GM19351 (cell line): ENCODE measurements around the gene ITPRIPL2.

Experiments
- ATAC-seq: cut with Tn5 transposase; IDR thresholded peaks from one replicate; pipeline ENCODE4 v1.9.1; 2021; ENCODE audit warnings: mild to moderate bottlenecking, moderate library complexity; ENCODE audit not compliant: unreplicated experiment

Gene ITPRIPL2

GRCh38 chr16:19118938-19119431, 5.2 kb downstream of the ITPRIPL2 start:
- no peak for ATAC-seq

GRCh38 chr16:19119564-19119963, 5.8 kb downstream of the ITPRIPL2 start:
- no peak for ATAC-seq

- no peak for ATAC-seq
Measured at GRCh38 chr16:19123535-19124178, 9.9 kb downstream of the ITPRIPL2 start.

GRCh38 chr16:19126300-19126699, 12.5 kb downstream of the ITPRIPL2 start:
- no peak for ATAC-seq

GRCh38 chr16:19127205-19127604, 13.4 kb downstream of the ITPRIPL2 start:
- peak; percentile 42 for ATAC-seq

GRCh38 chr16:19127674-19128131, 13.9 kb downstream of the ITPRIPL2 start:
- peak; percentile 59 for ATAC-seq

GRCh38 chr16:19128454-19129200, 14.9 kb downstream of the ITPRIPL2 start:
- no peak for ATAC-seq

- ATAC-seq, result no peak
Measured at GRCh38 chr16:19130385-19130784, 16.6 kb downstream of the ITPRIPL2 start.

GRCh38 chr16:19130852-19131824, 17.4 kb downstream of the ITPRIPL2 start:
- no peak for ATAC-seq

GRCh38 chr16:19131825-19132218, 18.1 kb downstream of the ITPRIPL2 start:
- no peak for ATAC-seq

GRCh38 chr16:19132255-19132654, 18.5 kb downstream of the ITPRIPL2 start:
- no peak for ATAC-seq

GRCh38 chr16:19132898-19133297, 19.1 kb downstream of the ITPRIPL2 start:
- ATAC-seq, result no peak

- no peak for ATAC-seq
Measured at GRCh38 chr16:19133600-19133999, 19.8 kb downstream of the ITPRIPL2 start.

GRCh38 chr16:19135201-19135842, 21.6 kb downstream of the ITPRIPL2 start:
- no peak for ATAC-seq

GRCh38 chr16:19135896-19136438, 22.2 kb downstream of the ITPRIPL2 start:
- no peak for ATAC-seq

GRCh38 chr16:19136549-19137196, 22.9 kb downstream of the ITPRIPL2 start:
- no peak for ATAC-seq

- ATAC-seq, result no peak
Measured at GRCh38 chr16:19137201-19138128, 23.7 kb downstream of the ITPRIPL2 start.

- ATAC-seq, result no peak
Measured at GRCh38 chr16:19138601-19139000, 24.8 kb downstream of the ITPRIPL2 start.
